ENCODE measurements around the gene REPIN1. TPM values are rescaled to one million over a fixed set of nuclear protein-coding genes. Genes with fewer than 3 reads are reported as not detected.

The REPIN1 gene
- total RNA-seq, 1 donor from 2014 or later: 154 TPM

DNA sequence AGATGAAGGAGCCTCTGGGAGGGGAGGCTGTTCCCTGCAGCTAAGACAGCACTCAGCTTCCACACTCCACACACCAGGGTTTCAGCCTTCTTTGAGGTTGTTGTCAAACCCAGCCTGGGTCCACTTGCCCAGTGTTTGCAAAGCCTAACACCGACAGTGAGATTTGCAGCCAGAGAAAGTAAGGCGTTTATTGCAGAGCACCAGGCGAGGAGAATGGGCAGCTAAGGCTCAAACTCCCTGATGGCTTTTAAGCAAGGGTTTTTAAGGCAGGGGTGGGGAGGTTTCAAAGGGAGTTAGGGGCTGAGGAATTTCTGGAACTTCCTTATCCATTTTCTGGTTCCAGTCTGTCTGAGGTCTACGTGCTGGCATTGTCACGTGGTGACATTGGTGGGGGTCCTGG is 5.8 kb downstream of the REPIN1 start:
- Mint-ChIP-seq H3K4me3 (peak overlapping the region; percentile 52), H3K27ac (peak overlapping the region; percentile 94), H3K4me1 (ENCODE audit: unreplicated experiment) (peaks cover 56% of the 10 kb centered on the region), H3K27me3 (no peaks in the 10 kb centered on the region), H3K36me3 (peaks cover 23% of the 10 kb centered on the region), H3K9me3 (no peaks in the 10 kb centered on the region)
- DNase-seq (ENCODE audit: extremely low spot score, unreplicated experiment): no peak
- TF ChIP-seq, protein P1, sequence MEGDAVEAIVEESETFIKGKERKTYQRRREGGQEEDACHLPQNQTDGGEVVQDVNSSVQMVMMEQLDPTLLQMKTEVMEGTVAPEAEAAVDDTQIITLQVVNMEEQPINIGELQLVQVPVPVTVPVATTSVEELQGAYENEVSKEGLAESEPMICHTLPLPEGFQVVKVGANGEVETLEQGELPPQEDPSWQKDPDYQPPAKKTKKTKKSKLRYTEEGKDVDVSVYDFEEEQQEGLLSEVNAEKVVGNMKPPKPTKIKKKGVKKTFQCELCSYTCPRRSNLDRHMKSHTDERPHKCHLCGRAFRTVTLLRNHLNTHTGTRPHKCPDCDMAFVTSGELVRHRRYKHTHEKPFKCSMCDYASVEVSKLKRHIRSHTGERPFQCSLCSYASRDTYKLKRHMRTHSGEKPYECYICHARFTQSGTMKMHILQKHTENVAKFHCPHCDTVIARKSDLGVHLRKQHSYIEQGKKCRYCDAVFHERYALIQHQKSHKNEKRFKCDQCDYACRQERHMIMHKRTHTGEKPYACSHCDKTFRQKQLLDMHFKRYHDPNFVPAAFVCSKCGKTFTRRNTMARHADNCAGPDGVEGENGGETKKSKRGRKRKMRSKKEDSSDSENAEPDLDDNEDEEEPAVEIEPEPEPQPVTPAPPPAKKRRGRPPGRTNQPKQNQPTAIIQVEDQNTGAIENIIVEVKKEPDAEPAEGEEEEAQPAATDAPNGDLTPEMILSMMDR (conservative IDR thresholded peaks at IDR 0.05): no peak

DNA sequence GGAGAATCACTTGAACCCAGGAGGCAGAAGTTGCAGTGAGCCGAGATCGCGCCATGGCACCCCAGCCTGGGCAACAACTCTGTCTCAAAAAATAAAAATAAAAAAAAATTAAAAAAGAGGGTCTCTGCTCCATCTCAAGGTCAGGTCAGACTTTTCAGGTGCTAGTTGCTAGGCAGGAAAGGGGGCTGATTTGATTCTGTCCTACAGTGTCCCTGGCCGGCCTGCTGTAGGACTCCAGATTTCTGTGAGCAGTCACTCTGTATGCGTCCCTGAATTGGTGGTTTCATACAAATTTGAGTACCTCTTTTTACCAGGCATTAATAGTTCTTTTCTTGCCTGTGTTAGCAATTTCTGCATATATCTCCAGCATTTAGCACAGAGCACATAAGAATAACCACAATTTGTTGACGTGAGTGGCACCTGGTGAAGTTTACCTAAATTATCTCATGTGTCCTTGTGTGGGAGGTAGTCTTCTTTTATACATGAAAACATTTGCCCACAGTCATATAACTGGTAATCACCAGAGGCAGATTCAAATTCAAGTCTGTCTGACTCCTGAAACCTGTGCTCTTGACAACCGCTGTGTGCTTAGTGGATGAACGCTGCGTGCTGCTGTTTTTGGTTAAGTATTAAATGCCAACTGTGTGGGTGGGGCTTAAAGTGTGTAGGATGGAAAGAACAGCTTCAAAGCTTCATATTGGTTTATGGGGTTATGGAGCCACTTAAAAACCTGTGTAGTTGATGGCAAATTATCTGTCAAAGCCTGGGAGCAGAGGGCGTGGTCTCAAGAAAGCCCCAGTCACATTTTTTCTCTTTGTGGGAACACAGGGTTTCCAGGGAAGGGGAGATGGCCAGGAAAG is 7.3 kb downstream of the REPIN1 start:
- Mint-ChIP-seq H3K27me3 (no peaks in the 10 kb centered on the region), H3K27ac (peak overlapping the region; percentile 94), H3K9me3 (no peaks in the 10 kb centered on the region), H3K4me1 (ENCODE audit: unreplicated experiment) (peaks cover 64% of the 10 kb centered on the region), H3K4me3 (peak overlapping the region; percentile 56), H3K36me3 (peaks cover 18% of the 10 kb centered on the region)
- no peak for DNase-seq (ENCODE audit: extremely low spot score, unreplicated experiment)
- TF ChIP-seq, protein P1 (conservative IDR thresholded peaks at IDR 0.05): no peak

GRCh38 chr7:150376560-150376959 is 7.9 kb downstream of the REPIN1 start:
- TF ChIP-seq, protein P1 (conservative IDR thresholded peaks at IDR 0.05): no peak
- no peak for DNase-seq (ENCODE audit: extremely low spot score, unreplicated experiment)
- peak overlapping the region; percentile 56 for H3K4me3 Mint-ChIP-seq
- no peaks in the 10 kb centered on the region for H3K9me3 Mint-ChIP-seq
- H3K27me3 Mint-ChIP-seq: no peaks in the 10 kb centered on the region
- H3K4me1 Mint-ChIP-seq (ENCODE audit: unreplicated experiment): peaks cover 67% of the 10 kb centered on the region
- H3K36me3 Mint-ChIP-seq: peaks cover 16% of the 10 kb centered on the region
- H3K27ac Mint-ChIP-seq: peak overlapping the region; percentile 76

GRCh38 chr7:150377196-150377595 is 8.6 kb downstream of the REPIN1 start:
- Mint-ChIP-seq H3K36me3 (peaks cover 16% of the 10 kb centered on the region), H3K27ac (peak overlapping the region; percentile 94), H3K4me3 (peak overlapping the region; percentile 85), H3K9me3 (no peaks in the 10 kb centered on the region), H3K27me3 (no peaks in the 10 kb centered on the region), H3K4me1 (ENCODE audit: unreplicated experiment) (peaks cover 67% of the 10 kb centered on the region)
- DNase-seq (ENCODE audit: extremely low spot score, unreplicated experiment): no peak
- TF ChIP-seq, protein P1 (conservative IDR thresholded peaks at IDR 0.05): no peak

- TF ChIP-seq, protein P1 (conservative IDR thresholded peaks at IDR 0.05): no peak
- no peak for DNase-seq (ENCODE audit: extremely low spot score, unreplicated experiment)
- peak overlapping the region; percentile 94 for H3K27ac Mint-ChIP-seq
- peak overlapping the region; percentile 85 for H3K4me3 Mint-ChIP-seq
- H3K27me3 Mint-ChIP-seq: no peaks in the 10 kb centered on the region
- peaks cover 70% of the 10 kb centered on the region for H3K4me1 Mint-ChIP-seq (ENCODE audit: unreplicated experiment)
- peaks cover 16% of the 10 kb centered on the region for H3K36me3 Mint-ChIP-seq
- H3K9me3 Mint-ChIP-seq: no peaks in the 10 kb centered on the region
Measured at GRCh38 chr7:150377635-150378034, 9.0 kb downstream of the REPIN1 start.
